Measurements from ENCODE around the gene VAMP1. TPM values are rescaled to one million over a fixed set of nuclear protein-coding genes. Genes with fewer than 3 reads are reported as not detected.

VAMP1 gene
- total RNA-seq, 2 experiments from 2014 or later, result 84.8 to 87.7 TPM

GRCh38 chr12:6461401-6462233, 8.9 kb downstream of the VAMP1 start:
- H3K27me3 Mint-ChIP-seq, result no peaks in the 10 kb centered on the region
- Histone ChIP-seq H3K36me3 (ENCODE audit: insufficient read depth, low read length) (peaks cover 82% of the 10 kb centered on the region), H3K4me3 (ENCODE audit: low read length) (peak overlapping the region; percentile 35), H3K27ac (ENCODE audit: low read depth in 1 of 2, low read length in 2 of 2) (peak overlapping the region; percentile 94 to 97), H3K4me1 (ENCODE audit: insufficient read depth, low read length) (peaks cover 91% of the 10 kb centered on the region), H3K9me3 (ENCODE audit: control insufficient read depth in 1 of 2, insufficient read depth in 1 of 2, low read length in 2 of 2) (no peaks in the 10 kb centered on the region), H3K27me3 (ENCODE audit: control insufficient read depth in 1 of 2, insufficient read depth in 2 of 2, low read length in 2 of 2) (no peaks in the 10 kb centered on the region)
- POLR2A ChIA-PET, result interaction anchor here (0.6 to 16.2 kb wide), 26 partner anchors 9 to 228 kb away, joined by 3 to 225 read pairs (median 5); partner anchors contain the start of genes CD27, GAPDH, MRPL51 and NOP2
- peaks cover 90% of the 10 kb centered on the region for H3K36me3 Mint-ChIP-seq (ENCODE audit: low read depth)
- peak overlapping the region; percentile 79 for H3K4me3 Mint-ChIP-seq
- CTCF ChIA-PET, result interaction anchor here (0.9 to 3.6 kb wide), 9 partner anchors 8 to 138 kb away, joined by 3 to 27 read pairs (median 6); partner anchors contain the start of genes GAPDH and VAMP1
- H3K27ac Mint-ChIP-seq, result peak overlapping the region; percentile 92
- ATAC-seq (ENCODE audit: poor library complexity), result peak; percentile 82
- DNase-seq, result peak; percentile 59 to 96 (median 78)
- no peaks in the 10 kb centered on the region for H3K9me3 Mint-ChIP-seq
- H3K4me1 Mint-ChIP-seq (ENCODE audit: low read depth), result peaks cover 85% of the 10 kb centered on the region
- TF ChIP-seq CTCF (IDR thresholded peaks at IDR 0.05), result no peak
- intact Hi-C loops (cut with DNase I, micrococcal nuclease), result loop anchor here in 1 of 2 experiments (1.0 to 2.0 kb wide), 3 partner anchors 9 to 31 kb away; partner anchors contain the start of genes CD27, MRPL51 and TAPBPL

- peak overlapping the region; percentile 35 for H3K4me3 ChIP-seq (ENCODE audit: low read length)
- peak overlapping the region; percentile 94 to 97 for H3K27ac ChIP-seq (ENCODE audit: low read depth in 1 of 2, low read length in 2 of 2)
- ATAC-seq (ENCODE audit: poor library complexity) (peak; percentile 11), DNase-seq (peak in 5 of 14 experiments; percentile 10 to 78 (median 64))
- Mint-ChIP-seq H3K36me3 (ENCODE audit: low read depth) (peaks cover 91% of the 10 kb centered on the region), H3K9me3 (no peaks in the 10 kb centered on the region), H3K4me1 (ENCODE audit: low read depth) (peaks cover 82% of the 10 kb centered on the region), H3K4me3 (peak overlapping the region; percentile 74), H3K27me3 (no peaks in the 10 kb centered on the region), H3K27ac (peak overlapping the region; percentile 92)
- H3K9me3 ChIP-seq (ENCODE audit: control insufficient read depth in 1 of 2, insufficient read depth in 1 of 2, low read length in 2 of 2), result no peaks in the 10 kb centered on the region
- peaks cover 79% of the 10 kb centered on the region for H3K36me3 ChIP-seq (ENCODE audit: insufficient read depth, low read length)
- ChIA-PET CTCF (interaction anchor here (0.9 to 3.6 kb wide), 9 partner anchors 9 to 137 kb away, joined by 3 to 27 read pairs (median 6); partner anchors contain the start of genes GAPDH and VAMP1), POLR2A (interaction anchor here (0.6 to 16.2 kb wide), 26 partner anchors 9 to 229 kb away, joined by 3 to 225 read pairs (median 5); partner anchors contain the start of genes CD27, GAPDH, MRPL51 and NOP2)
- H3K4me1 ChIP-seq (ENCODE audit: insufficient read depth, low read length), result peaks cover 83% of the 10 kb centered on the region
- intact Hi-C loops (cut with DNase I, micrococcal nuclease), result no loop called here
- H3K27me3 ChIP-seq (ENCODE audit: control insufficient read depth in 1 of 2, insufficient read depth in 2 of 2, low read length in 2 of 2), result no peaks in the 10 kb centered on the region
- no peak for TF ChIP-seq CTCF (IDR thresholded peaks at IDR 0.05)
These were observed 9.6 kb downstream of the VAMP1 start for GRCh38 chr12:6460751-6461371.

- ATAC-seq (ENCODE audit: poor library complexity) (no peak), DNase-seq (no peak)
- H3K27me3 Mint-ChIP-seq, result no peaks in the 10 kb centered on the region
- Histone ChIP-seq H3K4me1 (ENCODE audit: insufficient read depth, low read length) (peaks cover 74% of the 10 kb centered on the region), H3K36me3 (ENCODE audit: insufficient read depth, low read length) (peaks cover 79% of the 10 kb centered on the region), H3K4me3 (ENCODE audit: low read length) (no peak overlapping the region), H3K9me3 (ENCODE audit: control insufficient read depth in 1 of 2, insufficient read depth in 1 of 2, low read length in 2 of 2) (no peaks in the 10 kb centered on the region), H3K27ac (ENCODE audit: low read depth in 1 of 2, low read length in 2 of 2) (peak overlapping the region; percentile 5 to 40), H3K27me3 (ENCODE audit: control insufficient read depth in 1 of 2, insufficient read depth in 2 of 2, low read length in 2 of 2) (no peaks in the 10 kb centered on the region)
- peaks cover 80% of the 10 kb centered on the region for H3K4me1 Mint-ChIP-seq (ENCODE audit: low read depth)
- intact Hi-C loops (cut with DNase I, micrococcal nuclease), result no loop called here
- no peaks in the 10 kb centered on the region for H3K9me3 Mint-ChIP-seq
- peak overlapping the region; percentile 92 for H3K27ac Mint-ChIP-seq
- peak overlapping the region; percentile 44 for H3K4me3 Mint-ChIP-seq
- no peak for TF ChIP-seq CTCF (IDR thresholded peaks at IDR 0.05)
- ChIA-PET POLR2A (interaction anchor here (3.6 to 16.2 kb wide), 3 partner anchors 11 to 34 kb away, joined by 28 to 203 read pairs (median 29); partner anchors contain the start of genes CD27, MRPL51 and VAMP1), CTCF (interaction anchor here (1.2 to 1.7 kb wide), 3 partner anchors 14 to 35 kb away, joined by 3 to 7 read pairs (median 6); partner anchors contain the start of gene CD27)
- H3K36me3 Mint-ChIP-seq (ENCODE audit: low read depth), result peaks cover 91% of the 10 kb centered on the region
These were observed 11.5 kb downstream of the VAMP1 start for GRCh38 chr12:6459004-6459337.

Data from CD4-positive, alpha-beta T cell (primary cell).